ENCODE measurements around the gene FYN. TPM values are rescaled to one million over a fixed set of nuclear protein-coding genes. Genes with fewer than 3 reads are reported as not detected.

FYN gene
- total RNA-seq, 4 donors from 2014 or later, result 56.3 to 96.4 (median 81.8) TPM

DNA sequence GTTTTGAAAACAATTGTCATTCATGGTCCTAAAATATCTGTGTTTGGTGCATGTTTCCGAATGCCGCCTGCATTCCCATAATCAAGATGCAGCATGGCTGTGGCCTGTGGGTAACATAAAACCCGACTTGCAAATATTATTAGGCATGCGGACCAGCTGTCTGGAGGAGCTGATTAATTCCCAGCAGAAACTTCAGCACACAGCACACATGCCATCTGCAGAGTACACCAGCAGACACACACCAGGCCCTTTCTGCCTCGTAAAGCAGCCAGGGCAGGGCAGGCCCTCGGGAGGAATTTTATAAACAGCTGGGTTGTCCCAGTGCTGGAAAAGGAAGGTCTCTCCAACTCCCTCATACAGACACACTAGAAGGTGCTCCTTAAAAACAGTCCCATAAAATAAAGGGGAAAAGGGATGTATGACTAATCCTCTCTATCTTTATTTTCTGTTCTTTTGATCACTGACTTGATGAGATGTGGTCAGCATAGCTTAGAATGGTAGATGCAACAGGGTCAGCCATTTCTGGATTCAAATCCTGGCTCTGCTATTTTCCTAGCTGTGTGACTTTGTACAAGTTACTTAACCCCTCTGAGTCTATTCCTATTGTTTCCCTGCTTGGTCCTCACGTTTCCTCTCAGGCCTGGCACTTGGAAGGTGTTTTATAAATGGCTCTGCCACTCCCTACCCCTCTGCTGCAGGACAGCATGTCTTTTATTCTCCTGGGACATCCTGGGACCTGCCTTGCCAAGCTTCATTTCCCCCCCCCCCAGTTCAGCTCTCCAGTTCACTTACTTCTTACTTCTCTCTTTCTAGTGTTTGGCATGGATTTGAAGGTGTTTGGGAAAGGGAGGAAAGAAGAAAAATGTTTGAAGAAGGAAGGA, 181.7 kb downstream of the FYN start:
- no peak for DNase-seq (ENCODE audit: low spot score in 2 of 2)
- no peak for TF ChIP-seq POLR2A (IDR thresholded peaks at IDR 0.05)
- TF ChIP-seq, protein P1, sequence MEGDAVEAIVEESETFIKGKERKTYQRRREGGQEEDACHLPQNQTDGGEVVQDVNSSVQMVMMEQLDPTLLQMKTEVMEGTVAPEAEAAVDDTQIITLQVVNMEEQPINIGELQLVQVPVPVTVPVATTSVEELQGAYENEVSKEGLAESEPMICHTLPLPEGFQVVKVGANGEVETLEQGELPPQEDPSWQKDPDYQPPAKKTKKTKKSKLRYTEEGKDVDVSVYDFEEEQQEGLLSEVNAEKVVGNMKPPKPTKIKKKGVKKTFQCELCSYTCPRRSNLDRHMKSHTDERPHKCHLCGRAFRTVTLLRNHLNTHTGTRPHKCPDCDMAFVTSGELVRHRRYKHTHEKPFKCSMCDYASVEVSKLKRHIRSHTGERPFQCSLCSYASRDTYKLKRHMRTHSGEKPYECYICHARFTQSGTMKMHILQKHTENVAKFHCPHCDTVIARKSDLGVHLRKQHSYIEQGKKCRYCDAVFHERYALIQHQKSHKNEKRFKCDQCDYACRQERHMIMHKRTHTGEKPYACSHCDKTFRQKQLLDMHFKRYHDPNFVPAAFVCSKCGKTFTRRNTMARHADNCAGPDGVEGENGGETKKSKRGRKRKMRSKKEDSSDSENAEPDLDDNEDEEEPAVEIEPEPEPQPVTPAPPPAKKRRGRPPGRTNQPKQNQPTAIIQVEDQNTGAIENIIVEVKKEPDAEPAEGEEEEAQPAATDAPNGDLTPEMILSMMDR (IDR thresholded peaks at IDR 0.05), result no peak
- no peak overlapping the region for H3K4me3 ChIP-seq (ENCODE audit: low read depth, poor library complexity, severe bottlenecking)
- WGBS, 2 donors, result 57 to 69% methylated on average over 7 of the region's 7 CpGs
- intact Hi-C loops (cut with DNase I; ENCODE audit: low total_unique reads), result no loop called here

DNA sequence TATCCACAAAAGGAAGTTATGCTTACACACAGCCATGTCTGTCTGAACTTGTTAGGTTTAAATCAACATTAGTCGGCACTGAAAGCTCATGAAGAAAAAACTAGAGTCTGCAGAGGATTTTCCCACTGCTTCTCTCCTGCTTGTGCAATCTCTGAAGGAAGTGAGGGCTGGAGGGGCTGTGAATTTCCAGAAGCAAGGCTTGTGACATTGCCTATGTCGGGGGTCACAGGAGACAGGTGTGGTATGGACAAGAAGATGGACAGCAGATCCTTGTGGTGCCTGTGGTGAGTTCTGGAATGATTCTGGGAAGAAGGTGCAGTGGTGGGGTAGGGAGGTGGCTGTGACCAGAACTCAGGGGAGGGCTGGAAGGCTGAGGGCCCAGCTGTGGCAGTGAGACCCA, 183.3 kb downstream of the FYN start:
- WGBS, 2 donors, result 72 to 75% methylated on average over 2 of the region's 2 CpGs
- no peak overlapping the region for H3K4me3 ChIP-seq (ENCODE audit: low read depth, poor library complexity, severe bottlenecking)
- no peak for DNase-seq (ENCODE audit: low spot score in 2 of 2)
- TF ChIP-seq, protein P1 (IDR thresholded peaks at IDR 0.05), result no peak
- no peak for TF ChIP-seq POLR2A (IDR thresholded peaks at IDR 0.05)
- intact Hi-C loops (cut with DNase I; ENCODE audit: low total_unique reads), result no loop called here

DNA sequence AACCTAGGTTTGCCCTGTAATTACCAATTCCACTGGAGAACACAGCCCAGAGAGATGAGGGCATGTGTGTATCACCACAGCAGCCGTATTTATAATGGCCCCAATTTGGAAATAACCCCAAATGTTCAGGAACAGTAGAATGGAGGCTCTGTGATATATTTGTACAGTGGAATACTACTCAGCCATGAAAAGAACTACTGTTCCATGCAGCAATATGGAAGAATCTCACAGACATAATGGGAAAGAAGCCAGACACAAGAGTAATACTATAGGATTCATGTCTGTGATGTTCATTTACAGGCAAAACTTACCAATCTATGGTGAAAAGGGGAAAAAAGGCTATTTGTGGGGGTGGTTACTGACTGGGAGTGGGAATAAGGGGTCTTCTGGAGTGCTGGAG, 183.8 kb downstream of the FYN start:
- TF ChIP-seq POLR2A (IDR thresholded peaks at IDR 0.05), result no peak
- TF ChIP-seq, protein P1 (IDR thresholded peaks at IDR 0.05), result no peak
- intact Hi-C loops (cut with DNase I; ENCODE audit: low total_unique reads), result no loop called here
- no peak for DNase-seq (ENCODE audit: low spot score in 2 of 2)
- WGBS, 2 donors, result 86 to 95% methylated on average over 1 of the region's 1 CpG
- no peak overlapping the region for H3K4me3 ChIP-seq (ENCODE audit: low read depth, poor library complexity, severe bottlenecking)

DNA sequence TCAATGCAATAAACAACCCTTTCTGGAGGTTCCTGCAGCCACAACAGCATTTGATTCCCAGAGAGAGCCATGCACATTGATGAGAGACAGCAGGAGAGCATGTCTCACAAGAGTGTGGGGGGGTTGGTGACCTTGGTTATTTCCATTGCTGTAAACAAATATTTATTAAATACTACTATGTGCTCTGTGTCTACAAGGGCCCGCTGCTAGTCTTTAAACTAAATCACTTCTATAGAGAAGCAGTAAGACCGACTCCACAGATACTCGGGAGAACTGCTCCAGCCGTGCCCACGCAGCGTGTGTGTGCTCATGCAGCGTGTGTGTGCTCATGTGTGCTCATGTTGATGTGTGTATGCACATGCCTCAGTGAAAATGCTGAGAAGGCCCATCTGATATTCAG, 184.9 kb downstream of the FYN start:
- no peak overlapping the region for H3K4me3 ChIP-seq (ENCODE audit: low read depth, poor library complexity, severe bottlenecking)
- intact Hi-C loops (cut with DNase I; ENCODE audit: low total_unique reads), result no loop called here
- DNase-seq (ENCODE audit: low spot score in 2 of 2), result no peak
- WGBS, 2 donors, result 95% methylated on average over 7 of the region's 7 CpGs
- no peak for TF ChIP-seq POLR2A (IDR thresholded peaks at IDR 0.05)
- TF ChIP-seq, protein P1 (IDR thresholded peaks at IDR 0.05), result no peak

DNA sequence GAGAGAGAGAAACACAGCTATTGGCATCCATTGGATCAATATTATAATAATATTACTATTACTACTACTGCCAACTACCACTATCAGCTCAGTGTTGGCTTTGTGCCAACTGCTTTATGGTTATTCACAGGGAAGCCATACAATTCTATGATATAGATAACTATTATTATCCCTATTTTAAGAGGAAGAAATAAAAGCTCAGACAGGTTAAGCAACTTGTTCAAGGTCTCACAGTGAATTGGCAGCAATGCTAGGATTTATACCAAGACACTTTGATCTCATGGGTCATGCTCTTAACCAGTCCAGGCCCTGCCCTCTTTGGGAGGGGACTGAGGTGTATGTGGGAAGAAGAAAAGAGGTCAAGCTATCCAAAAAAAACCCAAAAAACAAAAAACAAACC, 185.6 kb downstream of the FYN start:
- intact Hi-C loops (cut with DNase I; ENCODE audit: low total_unique reads), result no loop called here
- no peak for TF ChIP-seq POLR2A (IDR thresholded peaks at IDR 0.05)
- TF ChIP-seq, protein P1 (IDR thresholded peaks at IDR 0.05), result no peak

DNA sequence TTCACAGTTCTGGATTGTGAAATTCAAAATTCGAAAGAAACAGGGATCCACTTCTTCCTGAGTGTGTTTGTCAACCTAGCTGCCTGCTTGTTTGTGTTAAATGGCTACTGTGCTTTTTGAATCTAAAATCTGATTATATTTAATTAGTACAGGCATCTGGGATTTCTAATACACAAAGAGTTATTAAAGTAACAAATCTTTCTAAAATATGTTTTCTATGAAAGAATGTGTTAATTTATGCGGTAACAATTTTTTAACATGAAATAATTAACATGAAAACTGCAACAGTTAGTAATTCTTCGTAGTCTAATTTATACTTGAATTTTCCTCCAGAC, 186.4 kb downstream of the FYN start:
- no peak for TF ChIP-seq POLR2A (IDR thresholded peaks at IDR 0.05)
- TF ChIP-seq, protein P1 (IDR thresholded peaks at IDR 0.05), result no peak
- intact Hi-C loops (cut with DNase I; ENCODE audit: low total_unique reads), result no loop called here
- DNase-seq (ENCODE audit: low spot score in 2 of 2), result no peak
- WGBS, 2 donors, result 70 to 76% methylated on average over 3 of the region's 3 CpGs
- no peak overlapping the region for H3K4me3 ChIP-seq (ENCODE audit: low read depth, poor library complexity, severe bottlenecking)

More for the DNA sequence above, 185.6 kb downstream of the FYN start:
- no peak for DNase-seq (ENCODE audit: low spot score in 2 of 2)
- no peak overlapping the region for H3K4me3 ChIP-seq (ENCODE audit: low read depth, poor library complexity, severe bottlenecking)
